Measurements from ENCODE around the gene NAV2.

Gene NAV2

DNA sequence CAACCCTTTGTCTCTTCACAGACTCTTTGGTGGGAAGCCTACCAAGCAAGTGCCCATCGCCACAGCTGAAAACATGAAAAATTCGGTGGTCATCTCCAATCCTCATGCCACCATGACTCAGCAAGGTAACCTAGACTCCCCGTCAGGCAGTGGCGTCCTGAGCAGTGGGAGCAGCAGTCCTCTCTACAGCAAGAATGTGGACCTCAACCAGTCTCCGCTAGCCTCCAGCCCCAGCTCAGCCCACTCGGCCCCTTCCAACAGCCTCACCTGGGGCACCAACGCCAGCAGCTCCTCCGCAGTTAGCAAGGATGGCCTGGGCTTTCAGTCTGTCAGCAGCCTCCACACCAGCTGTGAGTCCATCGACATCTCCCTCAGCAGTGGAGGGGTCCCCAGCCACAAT lies 336.1 kb downstream of the NAV2 start:
- DNase-seq = no peak
- Histone ChIP-seq H3K4me3 (ENCODE audit: low read depth, low read length) (no peak overlapping the region), H3K27ac (no peak overlapping the region), H3K27me3 (replicated peaks) (no peaks in the 10 kb centered on the region), H3K36me3 (replicated peaks) (peaks cover 6% of the 10 kb centered on the region)
- in situ Hi-C loops (cut with HindIII; ENCODE audit: low pct_ligation_motif_present, low sequenced_read_pairs) = no loop called here
- no peak for TF ChIP-seq CTCF (IDR thresholded peaks at IDR 0.05; ENCODE audit: low read depth, low read length, missing control alignments)

- H3K4me3 ChIP-seq (ENCODE audit: low read depth, low read length) = no peak overlapping the region
- no peak for TF ChIP-seq CTCF (IDR thresholded peaks at IDR 0.05; ENCODE audit: low read depth, low read length, missing control alignments)
- in situ Hi-C loops (cut with HindIII; ENCODE audit: low pct_ligation_motif_present, low sequenced_read_pairs) = no loop called here
- peaks cover 10% of the 10 kb centered on the region for H3K36me3 ChIP-seq (replicated peaks)
- H3K27me3 ChIP-seq (replicated peaks) = no peaks in the 10 kb centered on the region
- no peak overlapping the region for H3K27ac ChIP-seq
- no peak for DNase-seq
These were observed 336.6 kb downstream of the NAV2 start for GRCh38 chr11:20049231-20049630.

GRCh38 chr11:20050048-20050447 lies 337.4 kb downstream of the NAV2 start:
- no peak overlapping the region for H3K27ac ChIP-seq
- peaks cover 15% of the 10 kb centered on the region for H3K36me3 ChIP-seq (replicated peaks)
- TF ChIP-seq CTCF (IDR thresholded peaks at IDR 0.05; ENCODE audit: low read depth, low read length, missing control alignments) = no peak
- no peak overlapping the region for H3K4me3 ChIP-seq (ENCODE audit: low read depth, low read length)
- no peak for DNase-seq
- H3K27me3 ChIP-seq (replicated peaks) = no peaks in the 10 kb centered on the region
- in situ Hi-C loops (cut with HindIII; ENCODE audit: low pct_ligation_motif_present, low sequenced_read_pairs) = no loop called here

DNA sequence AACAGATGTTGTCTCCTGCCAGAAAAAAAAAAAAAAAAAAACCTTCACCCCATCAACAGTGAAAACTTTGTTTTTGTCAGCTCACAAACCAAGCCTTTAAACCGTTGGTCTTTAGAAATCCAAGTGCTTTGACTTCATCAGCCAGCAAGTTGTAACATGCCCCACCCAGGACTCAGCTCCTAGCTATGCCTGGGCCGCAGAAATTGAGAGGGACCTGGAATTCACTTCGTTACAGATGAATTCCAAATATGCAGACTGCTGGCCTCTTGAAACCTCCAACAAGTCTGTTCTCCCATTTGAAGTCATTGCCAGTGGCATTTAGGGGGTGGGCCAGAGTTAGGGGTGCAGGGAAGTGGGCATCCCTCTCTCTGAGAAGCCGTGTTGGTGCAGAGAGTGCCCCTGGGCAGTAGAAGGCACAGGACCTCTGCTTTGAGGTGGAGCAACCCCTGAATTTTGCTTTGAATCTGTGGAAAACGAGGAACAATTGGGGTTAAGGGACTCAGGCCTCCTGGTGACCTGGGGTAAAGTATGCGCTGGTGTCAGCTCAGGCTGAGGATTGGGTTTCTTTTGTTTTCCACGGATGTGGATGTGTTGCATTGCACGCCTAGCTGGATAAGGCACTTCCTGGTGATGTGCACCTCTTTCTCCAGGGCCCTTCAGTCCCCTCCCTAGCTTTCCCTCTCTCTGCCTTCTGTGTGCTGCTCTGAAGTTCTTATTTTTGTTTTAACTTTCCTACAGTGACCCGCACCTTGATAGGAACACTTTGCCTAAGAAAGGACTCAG lies 338.1 kb downstream of the NAV2 start:
- no peak for DNase-seq
- H3K4me3 ChIP-seq (ENCODE audit: low read depth, low read length) = no peak overlapping the region
- TF ChIP-seq CTCF (IDR thresholded peaks at IDR 0.05; ENCODE audit: low read depth, low read length, missing control alignments) = no peak
- peaks cover 17% of the 10 kb centered on the region for H3K36me3 ChIP-seq (replicated peaks)
- H3K27me3 ChIP-seq (replicated peaks) = no peaks in the 10 kb centered on the region
- in situ Hi-C loops (cut with HindIII; ENCODE audit: low pct_ligation_motif_present, low sequenced_read_pairs) = no loop called here
- H3K27ac ChIP-seq = no peak overlapping the region

DNA sequence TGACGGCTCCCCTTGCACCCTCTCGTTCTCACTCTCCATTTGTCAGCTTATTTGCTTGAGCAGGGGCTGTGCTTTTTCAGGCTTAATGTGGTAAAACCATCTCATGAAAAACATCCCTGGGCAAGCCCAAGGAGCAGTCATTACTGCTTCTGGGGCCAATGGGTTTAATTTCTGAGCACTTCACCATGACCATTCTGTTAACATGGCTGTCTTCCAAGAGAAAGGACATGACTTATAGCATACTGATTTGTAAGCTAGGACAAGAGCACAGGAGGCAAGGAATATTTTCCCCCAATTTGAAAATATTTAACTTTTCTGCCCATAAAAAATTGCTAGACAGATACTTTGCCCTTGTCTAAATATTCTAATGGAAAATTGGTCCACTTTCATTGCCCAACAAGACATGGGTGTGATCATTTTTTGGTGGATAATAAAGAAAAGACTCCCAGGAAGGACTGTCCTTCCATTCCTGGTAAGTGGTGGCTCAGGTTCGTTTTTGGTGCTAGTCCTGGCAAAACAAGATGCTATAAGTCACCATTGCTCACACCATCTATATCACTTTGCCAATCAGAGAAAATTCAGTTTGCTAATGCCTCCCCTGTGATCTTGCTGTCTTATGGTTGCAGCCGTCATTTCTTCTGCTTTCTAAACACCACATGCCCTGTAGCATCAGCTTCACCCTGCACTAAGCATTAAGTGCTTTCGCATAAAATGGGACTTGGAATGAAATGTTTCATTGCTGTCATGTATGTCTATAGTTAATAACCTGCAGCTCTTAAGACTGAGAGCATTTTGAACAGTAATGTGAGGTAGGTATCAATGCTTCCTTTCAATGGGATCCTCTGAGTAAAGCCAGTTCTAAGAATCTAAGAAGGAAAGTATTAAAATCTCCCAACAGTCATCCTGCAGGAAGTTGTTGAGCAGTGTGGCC lies 339.1 kb downstream of the NAV2 start:
- no peak for TF ChIP-seq CTCF (IDR thresholded peaks at IDR 0.05; ENCODE audit: low read depth, low read length, missing control alignments)
- no peak overlapping the region for H3K27ac ChIP-seq
- no peak overlapping the region for H3K4me3 ChIP-seq (ENCODE audit: low read depth, low read length)
- in situ Hi-C loops (cut with HindIII; ENCODE audit: low pct_ligation_motif_present, low sequenced_read_pairs) = no loop called here
- no peak for DNase-seq
- no peaks in the 10 kb centered on the region for H3K27me3 ChIP-seq (replicated peaks)
- H3K36me3 ChIP-seq (replicated peaks) = peaks cover 27% of the 10 kb centered on the region
